Measurements from ENCODE around the gene ORAI3.

GRCh38 chr16:30907064-30907463 is 41.8 kb upstream of the ORAI3 start:
- TF ChIP-seq POLR2A (IDR thresholded peaks at IDR 0.05) (no peak), POLR2AphosphoS5 (IDR thresholded peaks at IDR 0.05; ENCODE audit: insufficient read depth in 1 of 2, low read depth in 1 of 2) (no peak)
- TF ChIP-seq, protein P1, sequence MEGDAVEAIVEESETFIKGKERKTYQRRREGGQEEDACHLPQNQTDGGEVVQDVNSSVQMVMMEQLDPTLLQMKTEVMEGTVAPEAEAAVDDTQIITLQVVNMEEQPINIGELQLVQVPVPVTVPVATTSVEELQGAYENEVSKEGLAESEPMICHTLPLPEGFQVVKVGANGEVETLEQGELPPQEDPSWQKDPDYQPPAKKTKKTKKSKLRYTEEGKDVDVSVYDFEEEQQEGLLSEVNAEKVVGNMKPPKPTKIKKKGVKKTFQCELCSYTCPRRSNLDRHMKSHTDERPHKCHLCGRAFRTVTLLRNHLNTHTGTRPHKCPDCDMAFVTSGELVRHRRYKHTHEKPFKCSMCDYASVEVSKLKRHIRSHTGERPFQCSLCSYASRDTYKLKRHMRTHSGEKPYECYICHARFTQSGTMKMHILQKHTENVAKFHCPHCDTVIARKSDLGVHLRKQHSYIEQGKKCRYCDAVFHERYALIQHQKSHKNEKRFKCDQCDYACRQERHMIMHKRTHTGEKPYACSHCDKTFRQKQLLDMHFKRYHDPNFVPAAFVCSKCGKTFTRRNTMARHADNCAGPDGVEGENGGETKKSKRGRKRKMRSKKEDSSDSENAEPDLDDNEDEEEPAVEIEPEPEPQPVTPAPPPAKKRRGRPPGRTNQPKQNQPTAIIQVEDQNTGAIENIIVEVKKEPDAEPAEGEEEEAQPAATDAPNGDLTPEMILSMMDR (IDR thresholded peaks at IDR 0.05) = no peak

Data from vagina (tissue), 2 donors.